Ascending aorta (tissue), 2 donors: ENCODE measurements around the gene KCNC3. TPM values are rescaled to one million over a fixed set of nuclear protein-coding genes. Genes with fewer than 3 reads are reported as not detected.

Experiments used
- DNase-seq, 2 donors: peaks; one replicate each; pipeline ENCODE4 v3.0.0-alpha.2; 2019; ENCODE audit warnings: low spot score in 2 of 2
- H3K27ac ChIP-seq, 2 donors: fragments of 200-600 bp; sonication (generic); one replicate each; pipeline ENCODE4 v1.5.1; 2016 to 2017; ENCODE audit warnings: mild to moderate bottlenecking in 1 of 2
- H3K27me3 ChIP-seq: fragments of 200-600 bp; sonication (generic); one replicate; pipeline ENCODE4 v1.5.1; 2017
- H3K36me3 ChIP-seq, 2 donors: fragments of 200-600 bp; sonication (generic); one replicate each; pipeline ENCODE4 v1.5.1; 2016
- H3K4me1 ChIP-seq, 2 donors: fragments of 200-600 bp; sonication (generic); one replicate each; pipeline ENCODE4 v1.5.1; 2016 to 2017; ENCODE audit warnings: mild to moderate bottlenecking in 1 of 2
- H3K4me3 ChIP-seq, 2 donors: fragments of 200-600 bp; sonication (generic); one replicate each; pipeline ENCODE4 v1.5.1; 2016 to 2017; ENCODE audit warnings: mild to moderate bottlenecking in 1 of 2
- H3K9me3 ChIP-seq, 2 donors: fragments of 200-600 bp; sonication (generic); one replicate each; pipeline ENCODE4 v1.5.1; 2016
- intact Hi-C: fragments of 100-400 bp; cut with DNase I; formaldehyde crosslinking; loops from one replicate; pipeline ENCODE4 v1.15.1; 2023
- total RNA-seq: library from RNA; depleted of rRNA; stranded (reverse); fragments of >200 nt; gene quantifications from one replicate; pipeline ENCODE4 v1.1.0, GENCODE V29; 2016
- TF ChIP-seq, protein P1 (sequence below), 3 experiments: fragments of 200-600 bp in 2 of 3; fragments of 450-650 bp in 1 of 3; sonication (generic) in 2 of 3; IDR thresholded peaks; one replicate each; pipeline ENCODE4 v1.5.1; 2016 to 2019; ENCODE audit warnings: antibody characterized with exemption in 3 of 3, mild to moderate bottlenecking in 1 of 3, moderate library complexity in 1 of 3

Gene KCNC3
- total RNA-seq, 1 donor from 2014 or later = 3.8 TPM

DNA sequence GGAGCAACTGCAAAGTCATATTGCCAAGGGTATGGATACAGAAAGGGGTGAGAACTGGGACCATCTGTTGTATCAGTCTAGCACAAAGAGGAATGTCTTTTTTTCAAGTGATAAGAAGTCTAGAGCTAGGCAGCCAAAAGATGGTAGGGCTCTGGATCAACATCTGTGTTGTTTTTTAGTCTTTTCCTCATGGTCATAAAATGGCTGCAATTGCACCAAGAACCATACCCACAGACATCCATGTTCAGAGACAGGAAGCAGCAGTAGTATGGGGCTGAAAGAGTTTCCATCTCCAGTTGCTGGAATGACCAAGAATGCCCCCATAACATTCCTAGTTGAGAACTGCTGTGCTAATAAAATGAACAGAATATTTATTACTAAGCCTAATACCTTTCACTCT, 25.6 kb downstream of the KCNC3 start:
- Histone ChIP-seq H3K27me3 (no peaks in the 10 kb centered on the region), H3K4me1 (no peaks in the 10 kb centered on the region), H3K4me3 (no peak overlapping the region), H3K27ac (no peak overlapping the region), H3K9me3 (no peaks in the 10 kb centered on the region), H3K36me3 (peaks cover 0 to 16% of the 10 kb centered on the region in 2 donors)
- DNase-seq = no peak
- TF ChIP-seq, protein P1, sequence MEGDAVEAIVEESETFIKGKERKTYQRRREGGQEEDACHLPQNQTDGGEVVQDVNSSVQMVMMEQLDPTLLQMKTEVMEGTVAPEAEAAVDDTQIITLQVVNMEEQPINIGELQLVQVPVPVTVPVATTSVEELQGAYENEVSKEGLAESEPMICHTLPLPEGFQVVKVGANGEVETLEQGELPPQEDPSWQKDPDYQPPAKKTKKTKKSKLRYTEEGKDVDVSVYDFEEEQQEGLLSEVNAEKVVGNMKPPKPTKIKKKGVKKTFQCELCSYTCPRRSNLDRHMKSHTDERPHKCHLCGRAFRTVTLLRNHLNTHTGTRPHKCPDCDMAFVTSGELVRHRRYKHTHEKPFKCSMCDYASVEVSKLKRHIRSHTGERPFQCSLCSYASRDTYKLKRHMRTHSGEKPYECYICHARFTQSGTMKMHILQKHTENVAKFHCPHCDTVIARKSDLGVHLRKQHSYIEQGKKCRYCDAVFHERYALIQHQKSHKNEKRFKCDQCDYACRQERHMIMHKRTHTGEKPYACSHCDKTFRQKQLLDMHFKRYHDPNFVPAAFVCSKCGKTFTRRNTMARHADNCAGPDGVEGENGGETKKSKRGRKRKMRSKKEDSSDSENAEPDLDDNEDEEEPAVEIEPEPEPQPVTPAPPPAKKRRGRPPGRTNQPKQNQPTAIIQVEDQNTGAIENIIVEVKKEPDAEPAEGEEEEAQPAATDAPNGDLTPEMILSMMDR (IDR thresholded peaks at IDR 0.05) = no peak
- intact Hi-C loops = no loop called here

DNA sequence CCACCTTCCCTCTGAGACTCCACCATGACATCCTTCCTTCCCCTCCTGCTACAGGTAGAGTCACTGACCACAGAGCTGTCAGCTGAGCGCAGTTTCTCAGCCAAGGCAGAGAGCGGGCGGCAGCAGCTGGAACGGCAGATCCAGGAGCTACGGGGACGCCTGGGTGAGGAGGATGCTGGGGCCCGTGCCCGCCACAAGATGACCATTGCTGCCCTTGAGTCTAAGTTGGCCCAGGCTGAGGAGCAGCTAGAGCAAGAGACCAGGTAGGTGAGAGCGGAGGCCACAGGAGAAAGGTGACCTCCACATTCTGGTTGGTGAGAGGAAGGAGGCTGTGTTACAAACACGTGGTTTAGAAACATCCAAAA, 27.6 kb downstream of the KCNC3 start:
- intact Hi-C loops = no loop called here
- no peak overlapping the region for H3K4me3 ChIP-seq
- H3K4me1 ChIP-seq = no peaks in the 10 kb centered on the region
- no peaks in the 10 kb centered on the region for H3K9me3 ChIP-seq
- H3K27ac ChIP-seq = no peak overlapping the region
- TF ChIP-seq, protein P1 (IDR thresholded peaks at IDR 0.05) = no peak
- DNase-seq = no peak
- no peaks in the 10 kb centered on the region for H3K27me3 ChIP-seq
- peaks cover 0 to 16% of the 10 kb centered on the region in 2 donors for H3K36me3 ChIP-seq

DNA sequence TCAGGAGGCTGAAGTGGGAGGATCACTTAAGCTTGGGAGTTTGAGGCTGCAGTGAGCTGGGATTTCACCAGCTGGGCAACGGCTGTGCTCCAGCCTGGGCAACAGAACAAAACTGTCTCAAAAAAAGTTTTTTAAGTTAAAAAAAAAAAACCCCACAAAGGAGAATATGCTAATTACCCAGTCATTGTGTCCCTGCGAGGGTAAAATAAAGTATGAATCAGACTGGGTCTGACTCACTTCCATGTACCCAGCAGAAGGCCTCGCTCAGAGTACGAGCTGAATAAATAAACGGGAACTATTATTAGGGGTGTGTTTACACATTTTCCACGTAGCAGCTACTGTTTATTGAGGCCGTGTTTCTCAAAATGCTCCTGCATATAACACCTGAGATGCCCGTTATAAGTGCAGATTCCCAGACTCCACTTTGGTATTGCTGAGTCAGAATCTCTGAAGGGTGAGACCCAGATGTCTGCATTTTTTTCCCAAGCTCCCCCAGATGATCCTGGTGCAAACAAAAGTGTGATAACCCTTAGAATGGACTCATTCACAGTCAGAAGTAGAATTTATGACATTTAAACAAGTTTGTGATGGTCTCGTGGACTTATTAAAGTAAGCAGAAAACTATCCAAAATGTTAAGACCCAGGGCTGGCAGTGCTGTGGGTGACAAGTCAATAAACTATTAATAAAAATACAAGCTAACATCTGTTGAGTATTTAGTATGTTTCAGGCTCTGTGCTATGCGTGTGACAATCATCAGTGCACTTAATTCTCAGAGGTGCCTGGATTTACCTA, 28.2 kb downstream of the KCNC3 start:
- Histone ChIP-seq H3K9me3 (no peaks in the 10 kb centered on the region), H3K27ac (no peak overlapping the region), H3K36me3 (peaks cover 0 to 16% of the 10 kb centered on the region in 2 donors), H3K27me3 (no peaks in the 10 kb centered on the region), H3K4me1 (no peaks in the 10 kb centered on the region), H3K4me3 (no peak overlapping the region)
- TF ChIP-seq, protein P1 (IDR thresholded peaks at IDR 0.05) = no peak
- DNase-seq = no peak
- intact Hi-C loops = no loop called here

DNA sequence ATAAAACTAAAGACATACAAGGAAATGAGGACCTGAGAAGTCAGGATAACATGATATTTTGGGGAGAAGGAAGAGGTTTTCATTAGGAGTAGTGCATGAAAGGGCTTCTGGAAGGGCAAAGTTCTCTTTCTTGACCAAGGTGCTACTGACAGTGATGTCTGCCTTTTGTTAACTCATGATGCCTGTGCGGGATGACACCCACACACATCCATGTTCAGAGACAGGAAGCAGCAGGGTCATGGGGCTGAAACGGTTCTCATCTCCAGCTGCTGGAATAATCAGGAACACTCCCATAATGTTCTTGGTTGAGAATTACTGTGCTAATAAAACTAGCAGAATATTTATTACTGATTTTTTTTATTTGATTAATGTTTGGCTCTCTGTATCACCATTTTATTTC, 29.1 kb downstream of the KCNC3 start:
- H3K9me3 ChIP-seq = no peaks in the 10 kb centered on the region
- DNase-seq = no peak
- TF ChIP-seq, protein P1 (IDR thresholded peaks at IDR 0.05) = no peak
- no peak overlapping the region for H3K27ac ChIP-seq
- intact Hi-C loops = no loop called here
- H3K36me3 ChIP-seq = peaks cover 0 to 16% of the 10 kb centered on the region in 2 donors
- no peak overlapping the region for H3K4me3 ChIP-seq
- H3K27me3 ChIP-seq = no peaks in the 10 kb centered on the region
- no peaks in the 10 kb centered on the region for H3K4me1 ChIP-seq

DNA sequence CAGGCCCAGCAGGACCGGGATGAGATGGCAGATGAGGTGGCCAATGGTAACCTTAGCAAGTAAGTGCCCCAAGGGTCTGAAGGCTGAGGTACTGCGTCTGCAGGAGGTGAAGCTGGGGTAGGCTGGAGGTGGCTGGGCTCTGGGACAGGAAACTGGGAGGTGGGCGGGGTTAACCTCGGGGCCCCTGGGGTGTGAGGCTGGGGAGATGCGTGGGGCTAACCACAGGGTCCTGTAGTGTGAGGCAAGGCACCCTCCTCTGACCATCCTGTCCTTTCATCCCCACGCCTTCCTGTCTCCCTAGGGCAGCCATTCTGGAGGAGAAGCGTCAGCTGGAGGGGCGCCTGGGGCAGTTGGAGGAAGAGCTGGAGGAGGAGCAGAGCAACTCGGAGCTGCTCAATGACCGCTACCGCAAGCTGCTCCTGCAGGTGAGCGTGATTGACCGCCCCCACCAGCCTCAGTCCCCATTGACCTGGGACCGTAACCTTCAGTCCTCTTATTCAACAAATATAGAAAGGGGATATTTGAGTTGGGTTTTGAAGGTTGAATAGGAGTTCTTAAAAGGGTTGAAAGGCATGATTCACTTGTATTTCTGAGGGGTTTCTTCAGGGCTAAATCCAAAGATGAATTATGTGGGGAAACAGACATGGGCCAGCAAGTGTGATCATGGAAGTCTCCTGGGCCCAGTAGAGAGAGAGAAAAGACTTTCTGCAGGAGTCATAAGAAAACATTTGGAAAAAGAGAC, 35.7 kb downstream of the KCNC3 start:
- no peak for DNase-seq
- Histone ChIP-seq H3K9me3 (no peaks in the 10 kb centered on the region), H3K27me3 (no peaks in the 10 kb centered on the region), H3K4me3 (no peak overlapping the region), H3K36me3 (peaks cover 9 to 14% of the 10 kb centered on the region in 2 donors), H3K27ac (no peak overlapping the region), H3K4me1 (no peaks in the 10 kb centered on the region)
- TF ChIP-seq, protein P1 (IDR thresholded peaks at IDR 0.05) = no peak
- intact Hi-C loops = no loop called here
